ENCODE measurements around the gene NRDE2.
"Not testable (repeated sequence)": the region's sequence is repeated elsewhere in the genome, so short reads cannot be mapped to it uniquely, and the experiment has no call there.

Gene NRDE2

DNA sequence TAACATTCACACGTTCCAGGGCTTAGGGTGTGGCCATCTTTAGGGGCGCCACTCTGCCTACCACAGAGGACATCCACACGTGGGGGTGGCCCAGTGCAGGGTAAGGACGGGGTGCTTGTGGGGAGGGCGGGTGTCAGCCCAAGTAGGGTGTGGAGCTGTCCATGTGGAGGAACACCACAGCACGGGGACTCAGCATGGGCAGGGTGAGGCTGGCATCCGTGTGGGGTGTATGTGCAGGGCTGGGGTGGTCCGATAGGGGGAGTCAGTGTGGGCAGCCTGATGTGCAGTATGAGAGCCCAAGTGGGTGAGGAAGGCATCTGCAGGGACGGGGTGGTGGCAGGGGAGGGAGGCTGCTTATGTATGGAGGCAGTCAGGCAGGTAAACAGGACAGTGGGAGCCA is 57.7 kb downstream of the NRDE2 start:
- DNase-seq (ENCODE audit: low spot score): no peak

DNA sequence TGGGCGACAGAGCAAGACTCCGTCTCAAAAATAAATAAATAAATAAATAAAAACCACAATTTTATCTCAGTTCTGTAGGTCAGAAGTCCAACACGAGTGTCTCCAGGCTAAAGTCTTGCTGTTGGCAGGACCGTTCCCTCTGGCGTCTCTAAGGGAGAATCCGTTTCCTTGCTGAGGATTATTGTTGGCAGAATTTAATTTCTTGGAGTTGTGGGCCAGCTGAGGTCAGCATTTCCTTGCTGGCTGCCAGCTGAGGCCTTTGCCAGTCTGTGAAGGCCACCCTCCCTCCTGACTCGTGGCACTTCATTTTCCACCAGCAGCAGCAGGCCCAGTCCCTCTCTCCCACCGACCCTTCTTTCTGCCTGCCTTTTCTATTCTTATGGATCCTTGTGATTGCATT is 58.2 kb downstream of the NRDE2 start:
- no peak for DNase-seq (ENCODE audit: low spot score)

- DNase-seq (ENCODE audit: low spot score): no peak
These were observed 59.2 kb downstream of the NRDE2 start for GRCh38 chr14:90272523-90272922.

GRCh38 chr14:90268420-90268819 is 63.3 kb downstream of the NRDE2 start:
- DNase-seq (ENCODE audit: low spot score): no peak

- DNase-seq (ENCODE audit: low spot score): no peak
These were observed 65.1 kb downstream of the NRDE2 start for GRCh38 chr14:90266441-90267154.

DNA sequence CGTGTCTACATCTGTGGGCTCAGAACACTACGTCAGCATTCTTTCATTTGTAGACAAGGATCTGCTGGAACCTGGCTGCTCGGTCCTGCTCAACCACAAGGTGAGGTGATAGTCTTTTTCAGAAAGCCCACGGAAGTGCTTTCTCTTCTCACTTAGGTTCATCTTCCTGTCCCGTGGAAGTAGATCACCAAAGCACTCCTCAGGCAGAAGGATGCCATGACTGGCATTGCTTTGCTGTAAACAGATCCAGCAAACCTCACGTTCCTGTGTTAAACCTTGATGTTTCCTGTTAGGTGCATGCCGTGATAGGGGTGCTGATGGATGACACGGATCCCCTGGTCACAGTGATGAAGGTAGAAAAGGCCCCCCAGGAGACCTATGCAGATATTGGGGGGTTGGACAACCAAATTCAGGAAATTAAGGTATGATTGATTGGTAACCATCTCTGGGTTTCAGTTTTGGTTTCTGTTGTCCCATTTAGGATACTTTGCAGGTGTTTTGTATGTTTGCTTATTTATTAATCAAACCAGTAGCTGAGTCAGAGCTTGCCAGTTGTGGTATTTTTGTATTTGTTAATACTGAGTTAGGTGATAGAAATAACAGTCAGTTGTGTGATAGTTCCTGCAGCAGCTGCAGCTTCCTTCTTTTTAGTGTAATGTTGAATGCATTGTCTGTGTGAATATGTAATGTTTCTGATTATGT is 67.8 kb downstream of the NRDE2 start:
- no peak for DNase-seq (ENCODE audit: low spot score)

DNA sequence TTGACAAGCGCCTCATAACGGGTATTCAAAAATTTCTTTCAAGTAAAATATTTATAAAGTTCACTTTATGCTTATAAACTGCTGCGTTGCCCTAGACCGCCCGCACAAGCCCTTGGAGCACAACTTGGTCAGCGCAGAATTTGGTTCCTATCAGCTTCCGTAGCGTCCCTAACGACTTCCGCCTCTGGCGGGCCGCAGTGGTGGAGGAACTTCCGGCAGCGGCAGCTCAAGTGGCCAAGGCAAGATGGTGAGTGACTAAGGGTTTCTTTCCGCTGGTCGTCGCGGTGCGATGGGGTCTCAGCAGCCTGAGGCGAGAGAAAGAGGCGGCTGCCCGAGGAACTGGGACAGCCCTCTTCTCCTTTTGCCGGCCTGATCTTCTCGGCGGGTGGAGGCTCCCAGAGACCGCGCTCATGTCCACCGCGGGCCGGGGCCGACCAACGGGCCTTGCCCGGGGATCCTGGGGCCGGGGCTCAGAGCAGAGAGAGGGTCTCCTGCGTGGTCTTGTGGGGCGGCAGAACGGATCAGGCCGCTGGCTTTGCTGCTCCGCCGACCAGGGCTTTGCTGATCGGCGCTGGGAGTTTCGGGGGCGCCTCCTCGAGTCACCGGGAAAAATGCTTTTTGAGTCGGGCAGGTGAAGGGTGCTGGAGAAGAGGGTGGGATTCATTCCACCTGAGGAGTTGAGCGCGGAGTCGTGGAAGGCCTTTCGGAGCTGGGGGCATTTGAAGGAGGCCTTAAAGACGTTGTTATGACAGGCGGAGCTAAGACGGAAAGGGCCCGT is 75.2 kb downstream of the NRDE2 start, which contains the start of gene PSMC1:
Gene PSMC1 (plus strand): TSS at position 200 of the 778 bp plus-strand sequence. CDS start 45 bp downstream, at position 245.
- DNase-seq (ENCODE audit: low spot score): peak; percentile 76

DNA sequence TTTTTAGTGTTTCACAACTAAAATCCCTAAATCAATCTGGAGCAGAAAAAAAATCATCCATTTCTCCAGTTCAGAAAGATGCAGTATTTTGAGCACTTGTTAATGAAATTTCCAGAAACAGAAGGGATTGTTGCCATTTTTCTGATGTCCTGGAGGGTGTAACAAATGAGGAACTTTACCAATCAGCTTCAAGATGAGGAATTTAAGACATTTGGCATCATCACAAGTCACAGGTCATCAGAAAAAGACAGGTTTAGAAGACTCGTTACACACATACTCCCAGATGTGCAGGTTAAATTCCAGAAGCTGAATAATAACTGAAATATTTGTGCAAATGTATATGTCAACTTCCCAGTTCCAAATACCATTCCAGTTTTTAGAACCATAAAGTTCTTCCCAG is 75.9 kb downstream of the NRDE2 start:
- no peak for DNase-seq (ENCODE audit: low spot score)

DNA sequence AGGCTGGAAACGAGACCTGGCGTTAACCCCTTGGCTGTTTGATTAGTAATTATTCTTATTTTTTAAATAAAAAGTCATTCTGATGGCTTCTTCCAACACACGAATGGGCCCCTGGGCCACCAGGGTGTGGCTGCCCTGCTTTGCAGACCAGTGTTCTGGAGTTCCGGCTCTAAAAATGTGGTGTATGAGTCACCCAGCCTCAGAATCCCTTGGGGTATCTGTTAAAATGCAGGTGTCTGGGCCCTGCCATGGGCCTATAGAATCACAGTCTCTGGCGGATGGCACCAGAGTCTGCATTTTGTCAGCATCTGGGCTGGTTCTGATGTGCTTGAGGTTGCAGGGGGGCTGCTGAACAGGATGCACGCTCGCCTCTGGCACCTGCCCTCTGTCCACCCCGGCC is 77.9 kb downstream of the NRDE2 start:
- peak; percentile 66 for DNase-seq (ENCODE audit: low spot score)

GRCh38 chr14:90248594-90248993 is 83.1 kb downstream of the NRDE2 start:
- DNase-seq (ENCODE audit: low spot score): no peak

DNA sequence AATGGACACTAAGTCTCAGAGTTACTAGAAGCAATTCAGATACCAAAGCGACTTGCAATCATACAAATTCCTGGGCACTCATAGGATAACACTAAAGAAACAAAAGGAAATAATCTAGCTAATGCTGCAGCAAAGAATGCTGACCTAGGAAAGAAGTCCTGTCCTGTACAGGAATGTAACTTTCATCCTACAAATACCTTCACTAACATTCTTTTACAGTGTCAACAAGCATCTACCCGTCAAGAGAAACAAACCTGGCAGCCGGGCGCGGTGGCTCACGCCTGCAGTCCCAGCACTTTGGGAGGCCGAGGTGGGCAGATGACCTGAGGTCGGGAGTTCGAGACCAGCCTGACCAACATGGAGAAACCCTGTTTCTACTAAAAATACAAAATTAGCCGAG is 84.3 kb downstream of the NRDE2 start:
- DNase-seq (ENCODE audit: low spot score): not testable (repeated sequence)

- DNase-seq (ENCODE audit: low spot score): no peak
These were observed 84.8 kb downstream of the NRDE2 start for GRCh38 chr14:90246936-90247335.

GRCh38 chr14:90242444-90242843 is 89.3 kb downstream of the NRDE2 start:
- no peak for DNase-seq (ENCODE audit: low spot score)

- no peak for DNase-seq (ENCODE audit: low spot score)
These were observed 92.6 kb downstream of the NRDE2 start for GRCh38 chr14:90239139-90239538.

GRCh38 chr14:90235179-90235976 is 96.4 kb downstream of the NRDE2 start:
- DNase-seq (ENCODE audit: low spot score): peak; percentile 82

DNA sequence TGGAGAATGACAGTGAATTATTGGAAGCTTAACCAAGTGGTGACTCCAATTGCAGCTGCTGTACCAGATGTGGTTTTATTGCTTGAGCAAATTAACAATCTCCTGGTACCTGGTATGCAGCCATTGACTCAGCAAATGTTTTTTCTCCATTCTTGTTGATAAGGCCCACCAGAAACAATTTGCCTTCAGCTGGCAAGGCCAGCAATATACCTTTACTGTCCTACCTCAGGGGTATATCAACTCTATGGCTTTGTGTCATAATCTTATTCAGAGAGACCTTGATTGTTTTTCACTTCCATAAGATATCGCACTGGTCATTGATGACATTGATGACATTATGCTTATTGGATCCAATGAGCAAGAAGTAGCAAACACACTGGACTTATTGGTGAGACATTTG is 101.8 kb downstream of the NRDE2 start:
- not testable (repeated sequence) for DNase-seq (ENCODE audit: low spot score)

GRCh38 chr14:90228478-90228877 is 103.3 kb downstream of the NRDE2 start:
- no peak for DNase-seq (ENCODE audit: low spot score)

Measured in germinal center (tissue), 1 donor.